LNCaP clone FGC (cell line): ENCODE measurements around the gene EYA3.

ENCODE experiments used
- DNase-seq: peaks from one replicate; pipeline ENCODE4 v3.0.0-alpha.2; 2011; ENCODE audit warnings: low read depth
- H3K4me3 ChIP-seq: 2 replicates; pipeline ENCODE4 v1.5.1; 2011; ENCODE audit warnings: mild to moderate bottlenecking, low read depth, low read length, control low read depth
- CTCF ChIP-seq: IDR thresholded peaks from 2 replicates; pipeline ENCODE4 v1.5.1; 2012; ENCODE audit warnings: mild to moderate bottlenecking; ENCODE audit not compliant: control insufficient read depth, insufficient read depth; ENCODE audit errors: extremely low read depth

The EYA3 gene

DNA sequence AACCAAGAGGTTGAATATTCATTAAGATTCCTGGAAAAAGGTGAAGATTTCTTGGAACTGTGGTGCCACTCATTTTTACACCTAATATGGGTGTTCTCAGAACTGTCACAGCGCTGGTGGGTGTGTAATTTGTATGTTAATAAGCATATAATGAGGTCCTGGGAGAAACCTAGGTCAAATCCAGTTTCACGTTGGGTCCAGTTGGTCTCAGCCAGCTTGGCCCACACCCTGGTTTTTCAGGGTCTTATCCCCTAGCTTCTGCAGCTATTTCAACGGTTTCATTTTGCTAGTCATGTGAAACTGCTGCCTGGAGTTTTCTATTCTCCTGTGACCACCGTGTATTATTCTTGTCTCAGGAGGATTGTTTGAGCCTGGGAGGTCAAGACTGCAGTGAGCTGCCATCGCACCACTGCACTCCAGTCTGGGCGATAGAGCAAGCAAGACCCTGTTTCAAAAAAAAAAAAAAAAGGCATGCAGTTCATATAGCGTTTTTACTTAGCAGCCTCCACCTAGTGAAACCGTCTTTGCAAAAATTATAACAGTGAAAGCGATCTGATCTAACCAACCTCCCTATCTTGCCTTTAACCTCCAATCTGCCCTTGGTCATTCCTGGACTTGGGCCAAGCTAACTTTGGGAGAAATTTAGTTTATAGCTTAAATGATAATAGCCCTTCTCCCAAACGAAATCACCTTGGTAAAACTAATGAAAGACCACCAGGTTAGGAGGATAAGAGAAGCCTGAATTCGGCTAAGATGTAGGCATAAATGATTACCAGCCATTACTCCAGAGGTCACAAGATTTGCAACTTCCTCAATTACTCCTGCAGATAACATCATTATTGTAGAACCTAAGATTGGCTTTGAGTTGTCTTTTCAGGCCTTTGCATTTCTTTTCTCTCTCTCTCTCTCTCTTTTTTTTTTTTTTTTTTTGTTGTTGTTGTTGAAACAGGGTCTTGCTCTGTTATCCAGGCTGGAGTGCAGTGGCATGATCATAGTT lies 44.1 kb upstream of the EYA3 start:
- TF ChIP-seq CTCF = no peak
- no peak for DNase-seq
- H3K4me3 ChIP-seq = no peak overlapping the region

GRCh38 chr1:28130901-28131300 lies 42.5 kb upstream of the EYA3 start:
- TF ChIP-seq CTCF = no peak
- no peak overlapping the region for H3K4me3 ChIP-seq
- DNase-seq = no peak

DNA sequence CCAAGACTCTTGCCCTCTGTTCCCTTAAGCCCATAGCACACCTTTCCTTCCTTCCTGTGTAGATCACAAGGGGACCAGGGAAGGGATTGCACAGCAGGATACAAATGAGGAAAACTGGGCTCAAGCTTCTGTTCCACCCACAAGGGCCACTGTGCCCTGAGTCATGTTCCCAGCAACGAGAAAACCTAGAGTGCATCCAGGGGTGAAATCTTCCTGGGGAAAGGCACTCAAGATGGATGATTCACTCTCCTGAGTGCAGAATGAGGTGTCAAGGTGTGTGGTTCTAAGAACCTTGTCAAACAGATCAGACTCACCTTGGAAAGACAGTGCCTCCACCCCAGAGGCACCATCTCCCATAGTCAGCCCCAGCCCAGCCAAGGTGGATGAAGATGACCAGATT lies 40.7 kb upstream of the EYA3 start:
- no peak for TF ChIP-seq CTCF
- H3K4me3 ChIP-seq = no peak overlapping the region
- DNase-seq = no peak

GRCh38 chr1:28127617-28128257 lies 39.3 kb upstream of the EYA3 start:
- no peak overlapping the region for H3K4me3 ChIP-seq
- DNase-seq = no peak
- TF ChIP-seq CTCF = no peak

GRCh38 chr1:28126783-28127490 lies 38.5 kb upstream of the EYA3 start:
- no peak overlapping the region for H3K4me3 ChIP-seq
- no peak for TF ChIP-seq CTCF
- no peak for DNase-seq

- no peak for DNase-seq
- no peak for TF ChIP-seq CTCF
- H3K4me3 ChIP-seq = no peak overlapping the region
Observed at GRCh38 chr1:28126212-28126611, 37.8 kb upstream of the EYA3 start.
